Left renal cortex interstitium (tissue), 4 donors: ENCODE results near the gene STK32B. TPM values are rescaled to one million over a fixed set of nuclear protein-coding genes. Genes with fewer than 3 reads are reported as not detected.

Experiments used
- DNase-seq, 4 donors: peaks; one replicate each; pipeline ENCODE4 v3.0.0-alpha.2; 2013; ENCODE audit warnings: low read depth in 4 of 4, low spot score in 2 of 4, missing footprints in 1 of 4
- polyA plus RNA-seq, 4 donors: library from polyadenylated mRNA; unstranded; fragments of 120-200 nt; gene quantifications; one replicate each; pipeline ENCODE4 v1.2.1, GENCODE V29; 2013; ENCODE audit not compliant: insufficient read length in 4 of 4

Gene STK32B
- polyA plus RNA-seq, 4 donors, result 8.9 to 10.7 (median 9.6) TPM

GRCh38 chr4:5029447-5029846 lies 21.8 kb upstream of the STK32B start:
- no peak for DNase-seq

GRCh38 chr4:5030221-5030620 lies 21.1 kb upstream of the STK32B start:
- DNase-seq, result no peak

- DNase-seq, result no peak
These were observed 20.4 kb upstream of the STK32B start for GRCh38 chr4:5030927-5031326.

GRCh38 chr4:5032813-5033212 lies 18.5 kb upstream of the STK32B start:
- no peak for DNase-seq

GRCh38 chr4:5033281-5033841 lies 17.9 kb upstream of the STK32B start:
- DNase-seq, result no peak

- DNase-seq, result no peak
These were observed 17.1 kb upstream of the STK32B start for GRCh38 chr4:5034206-5034605.

- no peak for DNase-seq
These were observed 15.0 kb upstream of the STK32B start for GRCh38 chr4:5036239-5036638.

- no peak for DNase-seq
These were observed 13.4 kb upstream of the STK32B start for GRCh38 chr4:5037553-5038551.

- DNase-seq, result no peak
These were observed 11.5 kb upstream of the STK32B start for GRCh38 chr4:5039800-5040199.

- DNase-seq, result no peak
These were observed 10.2 kb upstream of the STK32B start for GRCh38 chr4:5040856-5041620.

GRCh38 chr4:5041699-5042098 lies 9.6 kb upstream of the STK32B start:
- DNase-seq, result no peak

GRCh38 chr4:5043579-5043978 lies 7.7 kb upstream of the STK32B start:
- no peak for DNase-seq

- no peak for DNase-seq
These were observed 6.9 kb upstream of the STK32B start for GRCh38 chr4:5044341-5044740.

GRCh38 chr4:5045097-5045496 lies 6.2 kb upstream of the STK32B start:
- DNase-seq, result no peak

GRCh38 chr4:5048721-5049120 lies 2.6 kb upstream of the STK32B start:
- DNase-seq, result no peak

- peak in 2 of 4 donors; percentile 34 to 64 for DNase-seq
These were observed 581 bp upstream of the STK32B start for GRCh38 chr4:5050520-5051277.

- DNase-seq, result no peak
These were observed 973 bp downstream of the STK32B start for GRCh38 chr4:5052204-5052702.

- no peak for DNase-seq
These were observed 1.6 kb downstream of the STK32B start for GRCh38 chr4:5052726-5053425.

GRCh38 chr4:5054532-5054931 lies 3.3 kb downstream of the STK32B start:
- DNase-seq, result no peak

GRCh38 chr4:5055411-5055810 lies 4.1 kb downstream of the STK32B start:
- DNase-seq, result no peak
